K562 (cell line): ENCODE results near the gene DCAKD. TPM values are rescaled to one million over a fixed set of nuclear protein-coding genes. Genes with fewer than 3 reads are reported as not detected.

Source experiments
- ATAC-seq: fragments of 200-7000 bp; cut with Tn5 transposase; 3 replicates; pipeline ENCODE4 v1.9.1; 2020; ENCODE audit warnings: moderate library complexity
- BruUV-seq: library from RNA; stranded (reverse); fragments of 400-500 nt; replicated peaks from 2 replicates; lab custom pipeline; 2021; lab: Mats Ljungman, UMichigan
- CTCF ChIA-PET: fragments of 300-600 bp; formaldehyde crosslinking; extraction: SDS; loops from one replicate; lab custom pipeline; 2021; ENCODE audit warnings: low intra/inter-chr PET ratio; lab: Yijun Ruan, JAX
- POLR2A ChIA-PET: fragments of 300-600, 350-650 bp; sonication (Branson Sonifier 250); formaldehyde crosslinking; extraction: SDS; loops from one replicate; lab custom pipeline; 2021; ENCODE audit warnings: antibody characterized with exemption, inconsistent platforms; lab: Yijun Ruan, JAX
- DNase-seq, 4 experiments: peaks; one replicate each; pipeline versions ENCODE4 v3.0.0 to v3.0.0-alpha.2; 2011 to 2018; ENCODE audit warnings: low spot score in 3 of 4, mixed read lengths in 3 of 4; ENCODE audit errors: extremely low read depth in 1 of 4
- FAIRE-seq: peaks from 2 replicates; lab custom pipeline; 2011; peaks lifted over from hg19 to GRCh38; lab: Jason Lieb, UNC
- H2AFZ ChIP-seq: 2 replicates; pipeline ENCODE4 v1.6.0; 2011; ENCODE audit warnings: low read depth, low read length, control low read depth, inconsistent platforms
- H3K27ac ChIP-seq: fragments of 200-600 bp; 3 replicates; pipeline ENCODE4 v1.8.0; 2011; ENCODE audit warnings: low read depth, mild to moderate bottlenecking, control low read depth, inconsistent platforms, low read length, moderate library complexity, mixed read lengths; ENCODE audit errors: extremely low read depth
- H3K27me3 ChIP-seq, 2 experiments: fragments of 300-600 bp in 1 of 2; 2 replicates in 1 of 2; 3 replicates in 1 of 2; pipeline versions ENCODE4 v1.6.0 to v1.8.0; 2011; ENCODE audit warnings: inconsistent platforms in 2 of 2, low read length in 2 of 2, mild to moderate bottlenecking in 1 of 2, mixed read lengths in 1 of 2, moderate library complexity in 1 of 2; ENCODE audit not compliant: control insufficient read depth in 2 of 2, insufficient read depth in 2 of 2
- H3K36me3 ChIP-seq: fragments of 300-600 bp; 3 replicates; pipeline ENCODE4 v1.8.0; 2011; ENCODE audit warnings: mild to moderate bottlenecking, low read length, inconsistent platforms; ENCODE audit not compliant: control insufficient read depth, insufficient read depth
- H3K4me1 ChIP-seq, 2 experiments: fragments of 200-600 bp in 1 of 2; replicated peaks in 1 of 2; 2 replicates in 1 of 2; 3 replicates in 1 of 2; pipeline versions ENCODE4 v1.5.1 to v1.8.0; 2011; ENCODE audit warnings: inconsistent platforms in 2 of 2, low read length in 2 of 2, mild to moderate bottlenecking in 1 of 2, mixed read lengths in 1 of 2, moderate library complexity in 1 of 2; ENCODE audit not compliant: control insufficient read depth in 2 of 2, insufficient read depth in 2 of 2
- H3K4me2 ChIP-seq: 2 replicates; pipeline ENCODE4 v1.6.1; 2011; ENCODE audit warnings: low read length, control low read depth, inconsistent platforms, mixed read lengths; ENCODE audit not compliant: insufficient read depth
- H3K4me3 ChIP-seq: fragments of 200-600 bp; sonication (generic), shearing (Covaris generic); 2 replicates; pipeline ENCODE4 v1.5.1; 2016; ENCODE audit warnings: control low read depth, inconsistent platforms
- H3K79me2 ChIP-seq: fragments of 200-600 bp; 3 replicates; pipeline ENCODE4 v1.8.0; 2011; ENCODE audit warnings: low read length, inconsistent platforms; ENCODE audit not compliant: control insufficient read depth, insufficient read depth
- H3K9ac ChIP-seq, 2 experiments: 2 replicates each; pipeline versions ENCODE4 v1.6.0 to v1.6.1; 2011; ENCODE audit warnings: low read depth in 2 of 2, low read length in 2 of 2, control low read depth in 1 of 2, inconsistent platforms in 1 of 2, mild to moderate bottlenecking in 1 of 2, mixed read lengths in 1 of 2; ENCODE audit not compliant: insufficient read depth in 1 of 2
- H3K9me1 ChIP-seq: one replicate; pipeline ENCODE4 v1.6.0; 2011; ENCODE audit warnings: inconsistent platforms, mild to moderate bottlenecking, low read length, moderate library complexity; ENCODE audit not compliant: control insufficient read depth, insufficient read depth
- H3K9me3 ChIP-seq: replicated peaks from 2 replicates; pipeline ENCODE4 v1.5.1; 2011; ENCODE audit warnings: low read depth, low read length, inconsistent platforms; ENCODE audit not compliant: control insufficient read depth, insufficient read depth
- H4K20me1 ChIP-seq: replicated peaks from 2 replicates; pipeline ENCODE4 v1.6.1; 2011; ENCODE audit warnings: low read length, inconsistent platforms, mixed read lengths; ENCODE audit not compliant: control insufficient read depth, insufficient read depth
- IFI16 ChIP-seq: fragments of 250-450 bp; sonication (Bioruptor Pico); IDR thresholded peaks from 2 replicates; pipeline ENCODE4 v2.1.2; 2022; ENCODE audit warnings: mild to moderate bottlenecking, inconsistent platforms
- PTBP1 ChIP-seq: fragments of 200-400 bp; formaldehyde crosslinking; IDR thresholded peaks from 2 replicates; pipeline ENCODE4 v1.6.1; 2017; ENCODE audit warnings: low read depth, low read length
- U2AF2 ChIP-seq: fragments of 200-400 bp; formaldehyde crosslinking; optimal IDR thresholded peaks from 2 replicates; pipeline ENCODE3; 2017; ENCODE audit warnings: low read depth, mild to moderate bottlenecking, low read length
- WGBS: fragments of 100-300 bp; shearing (Covaris generic); methylation state at CpG from one replicate; pipeline ENCODE4 v1.1.6; 2016; ENCODE audit warnings: low coverage, mixed read lengths; ENCODE audit not compliant: insufficient coverage; ENCODE audit errors: missing lambda C conversion rate; 5-methylcytosine and 5-hydroxymethylcytosine counted together
- in situ Hi-C: fragments of 300-500 bp; cut with MboI; formaldehyde crosslinking; loops from 4 replicates; pipeline ENCODE4 v1.15.0; 2018; ENCODE audit warnings: inconsistent platforms, mixed read lengths
- intact Hi-C: fragments of 100-400 bp; cut with micrococcal nuclease; formaldehyde crosslinking; loops from 2 replicates; pipeline ENCODE4 v1.14.2; 2022
- polyA plus RNA-seq, 8 experiments: library from polyadenylated mRNA; depleted of rRNA in 4 of 8; stranded (reverse) in 5 of 8; unstranded in 3 of 8; fragments of >200 nt; fragmentation: Nextera tagmentation in 2 of 8; fragmentation: Illumina TruSeq in 1 of 8; extraction: Ambion mirVana in 2 of 8; extraction: Trizol in 1 of 8; gene quantifications; 2 replicates each; pipeline versions ENCODE4 v1.2.1 to v1.2.3, GENCODE V29; 2011 to 2014; ENCODE audit warnings: inconsistent platforms in 1 of 8, missing spikeins in 1 of 8
- total RNA-seq, 7 experiments: library from RNA; depleted of rRNA in 6 of 7; stranded (reverse); fragments of >200 nt in 6 of 7; fragmentation: Illumina TruSeq in 2 of 7; extraction: Trizol in 2 of 7; gene quantifications; 2 replicates each; pipeline versions ENCODE4 v1.2.1 to v1.2.3, GENCODE V29; 2011 to 2021; ENCODE audit warnings: low replicate concordance in 1 of 7
- TF ChIP-seq, protein P1 (sequence below): fragments of 450-650 bp; IDR thresholded peaks from 2 replicates; pipeline ENCODE4 v1.6.1; 2016; ENCODE audit warnings: missing biosample characterization, missing genetic modification characterization
- TF ChIP-seq, protein P2 (sequence below): fragments of 250-450 bp; sonication (Bioruptor Pico); IDR thresholded peaks from 2 replicates; pipeline ENCODE4 v1.4.0; 2020
- TF ChIP-seq, protein P3 (sequence below): sonication (generic); formaldehyde crosslinking; IDR thresholded peaks from 2 replicates; pipeline ENCODE4 v1.8.0; 2022; ENCODE audit warnings: mild to moderate bottlenecking, missing genetic modification reagents

Gene DCAKD
- total and polyA plus RNA-seq, 9 of the 15 experiments (the other 6 are each of a cell fraction or from before 2014, with no cell fraction given), result 7.9 to 35.5 (median 21.4) TPM

DNA sequence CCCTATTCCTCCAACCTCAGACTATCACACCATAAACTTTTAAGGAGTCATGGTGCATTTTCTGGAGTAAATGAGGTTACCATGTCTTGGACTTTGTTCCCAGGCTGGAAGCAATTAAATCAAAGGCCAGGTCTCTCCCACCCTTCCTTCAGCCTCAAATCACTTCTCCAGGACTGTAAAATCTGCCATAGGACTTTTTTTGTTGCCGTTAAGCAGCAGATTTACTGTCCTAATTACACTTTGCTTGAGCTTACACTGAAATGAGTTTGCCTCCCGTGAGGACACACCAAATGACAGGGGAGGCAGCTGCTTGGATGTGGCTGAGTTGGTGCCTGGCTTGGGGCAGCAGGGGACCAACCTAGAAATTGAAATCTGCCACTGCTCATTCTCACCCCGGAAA, 14.7 kb downstream of the DCAKD start:
- H4K20me1 ChIP-seq, result no peaks in the 10 kb centered on the region; the same call in none of the 2 replicates
- DNase-seq (no peak), ATAC-seq (no peak), FAIRE-seq (no peak)
- no peak overlapping the region for H3K9ac ChIP-seq
- no peaks in the 10 kb centered on the region for H3K9me1 ChIP-seq
- ChIA-PET CTCF (no interaction called here), POLR2A (interaction anchor here (0.6 to 1.5 kb wide), 8 partner anchors 9 to 341 kb away, joined by 3 to 6 read pairs (median 3); no protein-coding TSS in a partner anchor)
- no peaks in the 10 kb centered on the region for H3K9me3 ChIP-seq
- no peak overlapping the region for H3K4me2 ChIP-seq
- BruUV-seq, result no TSS peak
- H3K4me1 ChIP-seq, result peaks cover 12 to 21% of the 10 kb centered on the region in 2 experiments
- peaks cover 2% of the 10 kb centered on the region; the same call in 2 of the 3 replicates for H3K79me2 ChIP-seq
- WGBS, result 55% methylated on average over 3 of the region's 3 CpGs
- in situ Hi-C loops (no loop called here), intact Hi-C loops (no loop called here)
- no peak overlapping the region for H2AFZ ChIP-seq
- H3K27ac ChIP-seq, result no peak overlapping the region
- TF ChIP-seq IFI16 (no peak), PTBP1 (no peak), U2AF2 (no peak)
- TF ChIP-seq, protein P1, sequence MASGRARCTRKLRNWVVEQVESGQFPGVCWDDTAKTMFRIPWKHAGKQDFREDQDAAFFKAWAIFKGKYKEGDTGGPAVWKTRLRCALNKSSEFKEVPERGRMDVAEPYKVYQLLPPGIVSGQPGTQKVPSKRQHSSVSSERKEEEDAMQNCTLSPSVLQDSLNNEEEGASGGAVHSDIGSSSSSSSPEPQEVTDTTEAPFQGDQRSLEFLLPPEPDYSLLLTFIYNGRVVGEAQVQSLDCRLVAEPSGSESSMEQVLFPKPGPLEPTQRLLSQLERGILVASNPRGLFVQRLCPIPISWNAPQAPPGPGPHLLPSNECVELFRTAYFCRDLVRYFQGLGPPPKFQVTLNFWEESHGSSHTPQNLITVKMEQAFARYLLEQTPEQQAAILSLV (tag), result no peak
- H3K27me3 ChIP-seq, result no peaks in the 10 kb centered on the region
- peaks cover 29% of the 10 kb centered on the region; the same call in 2 of the 3 replicates for H3K36me3 ChIP-seq
- H3K4me3 ChIP-seq, result no peak overlapping the region

DNA sequence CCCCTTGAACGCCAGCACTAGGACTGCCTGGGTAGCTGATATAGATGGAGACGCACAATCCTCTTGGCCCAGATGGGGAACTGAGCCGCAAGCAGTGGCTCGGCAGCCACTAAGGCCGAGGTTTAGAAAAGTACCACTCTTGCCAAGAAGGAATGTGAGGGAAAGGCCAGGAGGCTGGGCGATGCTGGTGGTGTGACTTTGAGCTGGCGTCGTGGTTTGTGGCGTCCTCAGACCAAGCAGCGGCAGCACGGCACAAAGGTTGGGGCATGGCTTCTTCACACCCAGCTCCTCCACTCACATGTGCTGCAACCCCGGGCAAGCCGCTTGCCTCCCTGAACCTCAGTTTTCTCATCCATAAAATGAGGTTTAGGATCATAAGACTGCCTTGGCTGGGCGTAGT, 15.6 kb downstream of the DCAKD start:
- FAIRE-seq (no peak), DNase-seq (no peak), ATAC-seq (no peak)
- peaks cover 2% of the 10 kb centered on the region; the same call in 2 of the 3 replicates for H3K79me2 ChIP-seq
- 93% methylated on average over 14 of the region's 14 CpGs for WGBS
- H3K4me2 ChIP-seq, result no peak overlapping the region
- no peaks in the 10 kb centered on the region; the same call in none of the 2 replicates for H4K20me1 ChIP-seq
- no peaks in the 10 kb centered on the region for H3K27me3 ChIP-seq
- H3K9me3 ChIP-seq, result no peaks in the 10 kb centered on the region
- no peak overlapping the region for H3K4me3 ChIP-seq
- ChIA-PET POLR2A (interaction anchor here (0.5 to 1.5 kb wide), 6 partner anchors 12 to 1087 kb away, joined by 3 to 6 read pairs (median 4); no protein-coding TSS in a partner anchor), CTCF (no interaction called here)
- H3K36me3 ChIP-seq, result peaks cover 36% of the 10 kb centered on the region
- no TSS peak for BruUV-seq
- intact Hi-C loops (no loop called here), in situ Hi-C loops (no loop called here)
- H3K4me1 ChIP-seq, result peaks cover 20% of the 10 kb centered on the region in 2 experiments
- peaks cover 3% of the 10 kb centered on the region for H3K9me1 ChIP-seq
- H2AFZ ChIP-seq, result no peak overlapping the region
- peak overlapping the region in 1 of 2 experiments; percentile 55; a peak in 1 of 4 replicates for H3K9ac ChIP-seq
- no peak overlapping the region for H3K27ac ChIP-seq
- TF ChIP-seq, protein P2, sequence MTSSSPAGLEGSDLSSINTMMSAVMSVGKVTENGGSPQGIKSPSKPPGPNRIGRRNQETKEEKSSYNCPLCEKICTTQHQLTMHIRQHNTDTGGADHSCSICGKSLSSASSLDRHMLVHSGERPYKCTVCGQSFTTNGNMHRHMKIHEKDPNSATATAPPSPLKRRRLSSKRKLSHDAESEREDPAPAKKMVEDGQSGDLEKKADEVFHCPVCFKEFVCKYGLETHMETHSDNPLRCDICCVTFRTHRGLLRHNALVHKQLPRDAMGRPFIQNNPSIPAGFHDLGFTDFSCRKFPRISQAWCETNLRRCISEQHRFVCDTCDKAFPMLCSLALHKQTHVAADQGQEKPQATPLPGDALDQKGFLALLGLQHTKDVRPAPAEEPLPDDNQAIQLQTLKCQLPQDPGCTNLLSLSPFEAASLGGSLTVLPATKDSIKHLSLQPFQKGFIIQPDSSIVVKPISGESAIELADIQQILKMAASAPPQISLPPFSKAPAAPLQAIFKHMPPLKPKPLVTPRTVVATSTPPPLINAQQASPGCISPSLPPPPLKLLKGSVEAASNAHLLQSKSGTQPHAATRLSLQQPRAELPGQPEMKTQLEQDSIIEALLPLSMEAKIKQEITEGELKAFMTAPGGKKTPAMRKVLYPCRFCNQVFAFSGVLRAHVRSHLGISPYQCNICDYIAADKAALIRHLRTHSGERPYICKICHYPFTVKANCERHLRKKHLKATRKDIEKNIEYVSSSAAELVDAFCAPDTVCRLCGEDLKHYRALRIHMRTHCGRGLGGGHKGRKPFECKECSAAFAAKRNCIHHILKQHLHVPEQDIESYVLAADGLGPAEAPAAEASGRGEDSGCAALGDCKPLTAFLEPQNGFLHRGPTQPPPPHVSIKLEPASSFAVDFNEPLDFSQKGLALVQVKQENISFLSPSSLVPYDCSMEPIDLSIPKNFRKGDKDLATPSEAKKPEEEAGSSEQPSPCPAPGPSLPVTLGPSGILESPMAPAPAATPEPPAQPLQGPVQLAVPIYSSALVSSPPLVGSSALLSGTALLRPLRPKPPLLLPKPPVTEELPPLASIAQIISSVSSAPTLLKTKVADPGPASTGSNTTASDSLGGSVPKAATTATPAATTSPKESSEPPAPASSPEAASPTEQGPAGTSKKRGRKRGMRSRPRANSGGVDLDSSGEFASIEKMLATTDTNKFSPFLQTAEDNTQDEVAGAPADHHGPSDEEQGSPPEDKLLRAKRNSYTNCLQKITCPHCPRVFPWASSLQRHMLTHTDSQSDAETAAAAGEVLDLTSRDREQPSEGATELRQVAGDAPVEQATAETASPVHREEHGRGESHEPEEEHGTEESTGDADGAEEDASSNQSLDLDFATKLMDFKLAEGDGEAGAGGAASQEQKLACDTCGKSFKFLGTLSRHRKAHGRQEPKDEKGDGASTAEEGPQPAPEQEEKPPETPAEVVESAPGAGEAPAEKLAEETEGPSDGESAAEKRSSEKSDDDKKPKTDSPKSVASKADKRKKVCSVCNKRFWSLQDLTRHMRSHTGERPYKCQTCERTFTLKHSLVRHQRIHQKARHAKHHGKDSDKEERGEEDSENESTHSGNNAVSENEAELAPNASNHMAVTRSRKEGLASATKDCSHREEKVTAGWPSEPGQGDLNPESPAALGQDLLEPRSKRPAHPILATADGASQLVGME (CRISPR knock-in tag), result no peak
- TF ChIP-seq, protein P3, sequence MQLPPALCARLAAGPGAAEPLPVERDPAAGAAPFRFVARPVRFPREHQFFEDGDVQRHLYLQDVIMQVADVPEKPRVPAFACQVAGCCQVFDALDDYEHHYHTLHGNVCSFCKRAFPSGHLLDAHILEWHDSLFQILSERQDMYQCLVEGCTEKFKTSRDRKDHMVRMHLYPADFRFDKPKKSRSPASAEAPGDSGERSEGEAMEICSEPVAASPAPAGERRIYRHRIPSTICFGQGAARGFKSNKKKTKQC (CRISPR knock-in tag), result no peak
